ENCODE data around the gene SLC1A1.

Gene SLC1A1

GRCh38 chr9:4620057-4620765 lies 129.9 kb downstream of the SLC1A1 start:
- DNase-seq (ENCODE audit: low spot score) = no peak

- peak; percentile 26 for DNase-seq (ENCODE audit: low spot score)
Measured at GRCh38 chr9:4620881-4621555, 130.8 kb downstream of the SLC1A1 start.

DNA sequence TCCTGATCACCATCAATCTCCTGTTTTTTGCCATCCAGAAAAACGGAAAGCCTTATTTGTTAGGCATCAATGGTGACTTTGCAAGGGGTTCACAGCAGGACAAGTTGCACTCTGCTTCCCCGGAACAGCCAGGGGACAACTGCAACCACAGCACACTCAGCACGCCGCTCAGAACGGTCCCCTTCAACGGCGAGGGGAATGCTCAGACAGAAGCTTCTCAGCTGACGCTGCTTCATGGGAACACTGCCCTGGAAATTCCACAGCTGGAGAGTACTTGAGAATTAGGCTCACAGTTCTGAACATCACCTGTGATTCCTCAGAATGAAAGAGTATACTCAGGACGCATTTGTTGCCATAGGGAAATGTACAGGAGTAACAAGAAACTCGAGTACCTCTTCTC lies 131.7 kb downstream of the SLC1A1 start:
- DNase-seq (ENCODE audit: low spot score) = no peak

DNA sequence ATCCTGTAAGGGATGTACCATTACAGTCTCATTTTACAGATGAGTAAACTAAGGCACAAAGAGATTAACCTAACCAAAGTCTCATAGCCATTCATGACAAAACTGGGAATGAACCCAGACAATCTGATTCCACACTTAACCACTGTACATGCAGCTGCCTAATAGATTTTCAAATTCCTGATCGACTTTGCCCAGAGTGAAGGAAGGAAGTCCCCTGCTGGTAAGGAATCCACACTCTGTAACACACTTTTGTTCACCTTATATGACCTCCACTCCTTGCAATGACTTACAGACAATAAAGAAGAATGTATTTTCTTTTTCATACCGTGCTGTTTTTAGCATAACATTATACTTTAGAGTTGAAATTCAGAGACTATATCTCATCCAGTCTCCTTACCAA lies 140.6 kb downstream of the SLC1A1 start:
- DNase-seq (ENCODE audit: low spot score) = no peak
